ENCODE data around the gene PTPRN2. TPM values are rescaled to one million over a fixed set of nuclear protein-coding genes. Genes with fewer than 3 reads are reported as not detected.

The PTPRN2 gene
- total and polyA plus RNA-seq, 2 donors (not counting 1 experiment from before 2014, with no cell fraction given) = 0.54 to 1.2 TPM

DNA sequence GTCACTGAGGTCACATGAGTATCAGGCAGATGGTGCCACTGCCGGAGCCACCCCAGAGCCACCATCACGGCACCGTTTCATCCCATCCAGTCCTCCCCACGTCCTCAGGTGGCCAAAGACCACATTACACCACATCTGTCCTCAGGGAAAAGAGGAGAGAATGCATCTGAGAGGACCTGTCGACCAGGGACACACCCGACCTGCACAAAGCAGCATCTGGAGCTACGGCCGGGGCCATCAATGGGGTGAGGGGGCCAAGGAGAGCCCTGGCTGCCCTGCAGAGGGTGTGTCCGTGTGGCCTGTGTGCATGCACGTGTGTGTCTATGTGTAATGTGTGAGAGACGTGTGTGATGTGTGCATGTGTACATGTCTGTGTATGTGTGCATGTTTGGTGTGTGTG is 770.2 kb downstream of the PTPRN2 start:
- H3K4me3 ChIP-seq (replicated peaks in 1 of 4; ENCODE audit: control extremely low read depth in 1 of 4, insufficient read depth in 1 of 4, low read depth in 3 of 4, low read length in 4 of 4) = no peak overlapping the region
- H3K9me3 ChIP-seq (ENCODE audit: control insufficient read depth, insufficient read depth, low read depth, low read length) = peaks cover 8% of the 10 kb centered on the region
- no peak overlapping the region for H3K9ac ChIP-seq (ENCODE audit: insufficient read depth, low read length)
- DNase-seq (ENCODE audit: low read depth in 2 of 2) = no peak
- no peaks in the 10 kb centered on the region for H4K20me1 ChIP-seq (ENCODE audit: control insufficient read depth, extremely low read depth, insufficient read depth, low read length)
- no peaks in the 10 kb centered on the region for H3K27me3 ChIP-seq (ENCODE audit: control insufficient read depth, insufficient read depth, low read length)
- no peak overlapping the region for H3K4me2 ChIP-seq (ENCODE audit: extremely low read depth, insufficient read depth, low read length)
- H3K27ac ChIP-seq (ENCODE audit: insufficient read depth, low read length) = no peak overlapping the region
- H3K4me1 ChIP-seq (ENCODE audit: control insufficient read depth, extremely low read depth, insufficient read depth, low read length) = no peaks in the 10 kb centered on the region
- H2AFZ ChIP-seq (ENCODE audit: low read length) = no peak overlapping the region
- TF ChIP-seq, protein P1, sequence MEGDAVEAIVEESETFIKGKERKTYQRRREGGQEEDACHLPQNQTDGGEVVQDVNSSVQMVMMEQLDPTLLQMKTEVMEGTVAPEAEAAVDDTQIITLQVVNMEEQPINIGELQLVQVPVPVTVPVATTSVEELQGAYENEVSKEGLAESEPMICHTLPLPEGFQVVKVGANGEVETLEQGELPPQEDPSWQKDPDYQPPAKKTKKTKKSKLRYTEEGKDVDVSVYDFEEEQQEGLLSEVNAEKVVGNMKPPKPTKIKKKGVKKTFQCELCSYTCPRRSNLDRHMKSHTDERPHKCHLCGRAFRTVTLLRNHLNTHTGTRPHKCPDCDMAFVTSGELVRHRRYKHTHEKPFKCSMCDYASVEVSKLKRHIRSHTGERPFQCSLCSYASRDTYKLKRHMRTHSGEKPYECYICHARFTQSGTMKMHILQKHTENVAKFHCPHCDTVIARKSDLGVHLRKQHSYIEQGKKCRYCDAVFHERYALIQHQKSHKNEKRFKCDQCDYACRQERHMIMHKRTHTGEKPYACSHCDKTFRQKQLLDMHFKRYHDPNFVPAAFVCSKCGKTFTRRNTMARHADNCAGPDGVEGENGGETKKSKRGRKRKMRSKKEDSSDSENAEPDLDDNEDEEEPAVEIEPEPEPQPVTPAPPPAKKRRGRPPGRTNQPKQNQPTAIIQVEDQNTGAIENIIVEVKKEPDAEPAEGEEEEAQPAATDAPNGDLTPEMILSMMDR (conservative IDR thresholded peaks at IDR 0.05 in 1 of 2, IDR thresholded peaks at IDR 0.05 in 1 of 2; ENCODE audit: low read depth in 1 of 2, low read length in 2 of 2) = no peak
- no peak for TF ChIP-seq EZH2 (IDR thresholded peaks at IDR 0.05; ENCODE audit: low read length, missing control alignments)
- H3K79me2 ChIP-seq (ENCODE audit: control insufficient read depth, insufficient read depth, low read length) = no peaks in the 10 kb centered on the region
- no peaks in the 10 kb centered on the region for H3K36me3 ChIP-seq (ENCODE audit: control insufficient read depth, insufficient read depth, low read length)

DNA sequence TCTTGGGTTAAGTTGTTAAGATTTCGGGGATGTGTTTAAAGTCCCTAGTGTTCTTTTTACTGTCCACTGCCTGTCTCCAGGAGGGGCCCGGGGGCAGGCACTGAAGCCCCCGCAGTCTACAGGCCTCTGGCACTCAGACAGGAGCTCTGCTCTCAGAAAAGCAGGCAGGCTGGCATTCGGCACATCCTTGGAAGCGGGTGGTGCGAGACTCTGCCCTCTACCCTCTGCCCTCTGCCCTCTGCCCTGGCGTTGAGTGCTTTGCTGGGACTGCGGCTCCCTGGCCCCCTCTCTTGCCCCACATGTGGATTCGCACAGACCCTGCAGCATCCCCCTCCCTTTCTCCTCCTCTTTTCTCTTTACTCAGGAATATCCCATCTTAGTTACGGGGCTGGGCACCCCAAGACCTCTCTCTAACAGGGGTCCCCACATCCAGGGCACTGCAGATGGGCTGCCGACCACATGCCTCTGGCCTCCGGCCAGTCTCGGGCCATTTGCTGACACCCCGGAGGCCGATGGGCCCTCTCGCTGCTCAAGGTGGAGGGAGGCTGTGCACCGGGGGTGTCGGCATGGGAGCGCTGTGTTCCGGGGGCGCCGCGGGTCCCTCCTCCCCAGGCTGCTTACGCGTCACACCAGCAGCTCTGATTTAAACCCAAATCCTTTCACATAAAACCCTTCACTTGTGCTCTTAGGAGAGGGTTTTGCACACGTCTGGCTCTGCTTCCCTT is 770.9 kb downstream of the PTPRN2 start:
- Histone ChIP-seq H3K4me3 (replicated peaks in 1 of 4; ENCODE audit: control extremely low read depth in 1 of 4, insufficient read depth in 1 of 4, low read depth in 3 of 4, low read length in 4 of 4) (no peak overlapping the region), H3K27me3 (ENCODE audit: control insufficient read depth, insufficient read depth, low read length) (no peaks in the 10 kb centered on the region), H3K9ac (ENCODE audit: insufficient read depth, low read length) (no peak overlapping the region), H3K36me3 (ENCODE audit: control insufficient read depth, insufficient read depth, low read length) (no peaks in the 10 kb centered on the region), H3K9me3 (ENCODE audit: control insufficient read depth, insufficient read depth, low read depth, low read length) (peaks cover 8% of the 10 kb centered on the region), H3K4me2 (ENCODE audit: extremely low read depth, insufficient read depth, low read length) (no peak overlapping the region), H3K4me1 (ENCODE audit: control insufficient read depth, extremely low read depth, insufficient read depth, low read length) (no peaks in the 10 kb centered on the region), H2AFZ (ENCODE audit: low read length) (no peak overlapping the region), H4K20me1 (ENCODE audit: control insufficient read depth, extremely low read depth, insufficient read depth, low read length) (no peaks in the 10 kb centered on the region), H3K79me2 (ENCODE audit: control insufficient read depth, insufficient read depth, low read length) (no peaks in the 10 kb centered on the region), H3K27ac (ENCODE audit: insufficient read depth, low read length) (no peak overlapping the region)
- DNase-seq (ENCODE audit: low read depth in 2 of 2) = no peak
- TF ChIP-seq EZH2 (IDR thresholded peaks at IDR 0.05; ENCODE audit: low read length, missing control alignments) = no peak
- TF ChIP-seq, protein P1 (conservative IDR thresholded peaks at IDR 0.05 in 1 of 2, IDR thresholded peaks at IDR 0.05 in 1 of 2; ENCODE audit: low read depth in 1 of 2, low read length in 2 of 2) = no peak

DNA sequence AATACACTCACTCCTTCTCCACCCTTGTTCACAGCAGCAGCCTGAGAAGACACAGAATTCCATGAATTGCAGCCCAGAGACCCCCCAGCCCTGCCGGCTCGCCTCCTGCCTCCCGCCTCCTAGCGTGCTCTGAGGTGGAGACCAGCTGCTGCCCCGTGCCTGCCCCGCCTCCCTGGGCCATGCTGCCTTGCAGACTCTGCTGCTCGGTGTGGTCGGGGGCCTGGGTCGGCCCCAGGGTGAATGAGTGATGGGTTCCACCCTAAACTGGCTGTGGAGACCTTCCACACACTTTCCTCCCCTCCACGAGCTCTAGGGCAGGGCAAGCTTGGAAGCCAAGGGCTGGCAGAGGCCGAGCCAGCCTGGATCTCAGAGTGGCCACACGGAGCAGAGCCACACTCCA is 771.5 kb downstream of the PTPRN2 start:
- Histone ChIP-seq H3K27ac (ENCODE audit: insufficient read depth, low read length) (no peak overlapping the region), H3K27me3 (ENCODE audit: control insufficient read depth, insufficient read depth, low read length) (no peaks in the 10 kb centered on the region), H2AFZ (ENCODE audit: low read length) (no peak overlapping the region), H3K36me3 (ENCODE audit: control insufficient read depth, insufficient read depth, low read length) (no peaks in the 10 kb centered on the region), H3K79me2 (ENCODE audit: control insufficient read depth, insufficient read depth, low read length) (no peaks in the 10 kb centered on the region), H3K4me2 (ENCODE audit: extremely low read depth, insufficient read depth, low read length) (no peak overlapping the region), H3K9me3 (ENCODE audit: control insufficient read depth, insufficient read depth, low read depth, low read length) (peaks cover 8% of the 10 kb centered on the region), H3K9ac (ENCODE audit: insufficient read depth, low read length) (no peak overlapping the region), H3K4me3 (replicated peaks in 1 of 4; ENCODE audit: control extremely low read depth in 1 of 4, insufficient read depth in 1 of 4, low read depth in 3 of 4, low read length in 4 of 4) (no peak overlapping the region), H4K20me1 (ENCODE audit: control insufficient read depth, extremely low read depth, insufficient read depth, low read length) (no peaks in the 10 kb centered on the region), H3K4me1 (ENCODE audit: control insufficient read depth, extremely low read depth, insufficient read depth, low read length) (no peaks in the 10 kb centered on the region)
- TF ChIP-seq, protein P1 (conservative IDR thresholded peaks at IDR 0.05 in 1 of 2, IDR thresholded peaks at IDR 0.05 in 1 of 2; ENCODE audit: low read depth in 1 of 2, low read length in 2 of 2) = no peak
- no peak for TF ChIP-seq EZH2 (IDR thresholded peaks at IDR 0.05; ENCODE audit: low read length, missing control alignments)
- no peak for DNase-seq (ENCODE audit: low read depth in 2 of 2)

Measured in fibroblast of lung (primary cell).